NCI-H146 treated with DMSO at 0.1 percent for 48 hours (cell line): Measurements from ENCODE around the gene RRH.
"Not testable (repeated sequence)": the region's sequence is repeated elsewhere in the genome, so short reads cannot be mapped to it uniquely, and the experiment has no call there.

Experiments
- DNase-seq: peaks from one replicate; lab custom pipeline; 2025; ENCODE audit not compliant: unreplicated experiment; lab: John Stamatoyannopoulos, UW

RRH gene

GRCh38 chr4:109827672-109828071, at the start of gene RRH:
RRH (plus strand) TSS chr4:109827972; CDS start chr4:109828028, 56 bp downstream.
- no peak for DNase-seq

GRCh38 chr4:109782092-109782491, 45.7 kb upstream of the RRH start:
- DNase-seq: not testable (repeated sequence)

GRCh38 chr4:109786846-109787245, 40.9 kb upstream of the RRH start:
- no peak for DNase-seq

GRCh38 chr4:109787807-109788206, 40.0 kb upstream of the RRH start:
- DNase-seq: no peak

GRCh38 chr4:109795059-109795458, 32.7 kb upstream of the RRH start:
- no peak for DNase-seq

- no peak for DNase-seq
Measured at GRCh38 chr4:109798866-109799265, 28.9 kb upstream of the RRH start.

- DNase-seq: no peak
Measured at GRCh38 chr4:109801099-109801789, 26.5 kb upstream of the RRH start.

GRCh38 chr4:109801895-109802319, 25.9 kb upstream of the RRH start, which contains the start of gene CFI:
CFI (minus strand) TSS chr4:109801999; CDS start chr4:109801971, 28 bp downstream.
- no peak for DNase-seq

- DNase-seq: no peak
Measured at GRCh38 chr4:109803924-109804571, 23.7 kb upstream of the RRH start.

- no peak for DNase-seq
Measured at GRCh38 chr4:109809655-109810054, 18.1 kb upstream of the RRH start.

- DNase-seq: no peak
Measured at GRCh38 chr4:109810552-109811387, 17.0 kb upstream of the RRH start.

GRCh38 chr4:109811707-109812106, 16.1 kb upstream of the RRH start:
- DNase-seq: no peak

- peak; percentile 59 for DNase-seq
Measured at GRCh38 chr4:109815151-109816081, 12.4 kb upstream of the RRH start, which contains the start of gene GAR1. GAR1 (plus strand) TSS chr4:109815762; CDS start chr4:109816165, 403 bp downstream.

GRCh38 chr4:109816082-109816442, 11.7 kb upstream of the RRH start:
- DNase-seq: no peak

- DNase-seq: no peak
Measured at GRCh38 chr4:109816894-109817293, 10.9 kb upstream of the RRH start.

- DNase-seq: no peak
Measured at GRCh38 chr4:109818268-109818667, 9.5 kb upstream of the RRH start.

GRCh38 chr4:109820563-109820962, 7.2 kb upstream of the RRH start:
- no peak for DNase-seq

GRCh38 chr4:109821185-109821584, 6.6 kb upstream of the RRH start:
- no peak for DNase-seq

GRCh38 chr4:109826719-109827118, 1.1 kb upstream of the RRH start:
- DNase-seq: no peak

GRCh38 chr4:109833756-109834155, 6.0 kb downstream of the RRH start:
- DNase-seq: no peak

GRCh38 chr4:109836985-109837384, 9.2 kb downstream of the RRH start:
- no peak for DNase-seq
